Astrocyte (in vitro differentiated cells and primary cell): Measurements from ENCODE around the gene SEMA6D. TPM values are rescaled to one million over a fixed set of nuclear protein-coding genes. Genes with fewer than 3 reads are reported as not detected.

Experiments used
- DNase-seq: peaks from one replicate; pipeline ENCODE4 v3.0.0-alpha.2; 2010; ENCODE audit warnings: low read depth
- FAIRE-seq: peaks from 2 replicates; lab custom pipeline; 2011; peaks lifted over from hg19 to GRCh38; lab: Jason Lieb, UNC
- H2AFZ ChIP-seq: 2 replicates; pipeline ENCODE4 v1.6.0; 2012; ENCODE audit warnings: low read depth, low read length, inconsistent platforms
- H3K27ac ChIP-seq: 2 replicates; pipeline ENCODE4 v1.5.1; 2011; ENCODE audit warnings: low read depth, low read length, inconsistent platforms
- H3K27me3 ChIP-seq: 2 replicates; pipeline ENCODE4 v1.6.0; 2011; ENCODE audit warnings: low read length, inconsistent platforms; ENCODE audit not compliant: insufficient read depth
- H3K36me3 ChIP-seq: 2 replicates; pipeline ENCODE4 v1.5.1; 2011; ENCODE audit warnings: low read length, inconsistent platforms; ENCODE audit not compliant: insufficient read depth
- H3K4me1 ChIP-seq: 2 replicates; pipeline ENCODE4 v1.5.1; 2011; ENCODE audit warnings: low read length, inconsistent platforms; ENCODE audit not compliant: insufficient read depth
- H3K4me2 ChIP-seq: 2 replicates; pipeline ENCODE4 v1.6.0; 2012; ENCODE audit warnings: low read length, inconsistent platforms
- H3K4me3 ChIP-seq: 2 replicates; pipeline ENCODE4 v1.5.1; 2011; ENCODE audit warnings: low read depth, mild to moderate bottlenecking, low read length, inconsistent platforms; ENCODE audit not compliant: insufficient read depth
- H3K79me2 ChIP-seq: 2 replicates; pipeline ENCODE4 v1.6.0; 2012; ENCODE audit warnings: mild to moderate bottlenecking, low read length, inconsistent platforms; ENCODE audit not compliant: insufficient read depth
- H3K9ac ChIP-seq: 2 replicates; pipeline ENCODE4 v1.6.0; 2012; ENCODE audit warnings: mild to moderate bottlenecking, low read length, inconsistent platforms
- H3K9me3 ChIP-seq: 2 replicates; pipeline ENCODE4 v1.5.1; 2012; ENCODE audit warnings: low read depth, mild to moderate bottlenecking, low read length, inconsistent platforms; ENCODE audit not compliant: insufficient read depth
- H4K20me1 ChIP-seq: 2 replicates; pipeline ENCODE4 v1.6.0; 2012; ENCODE audit warnings: low read length, inconsistent platforms; ENCODE audit not compliant: insufficient read depth
- H3K27ac Mint-ChIP-seq: one replicate; pipeline ENCODE4 v1.8.0; 2021; ENCODE audit warnings: mild to moderate bottlenecking, mixed read lengths; ENCODE audit not compliant: unreplicated experiment
- H3K27me3 Mint-ChIP-seq: one replicate; pipeline ENCODE4 v1.8.0; 2021; ENCODE audit warnings: low read depth, mixed read lengths; ENCODE audit not compliant: unreplicated experiment
- H3K36me3 Mint-ChIP-seq: one replicate; pipeline ENCODE4 v1.8.0; 2021; ENCODE audit warnings: low read depth, mixed read lengths; ENCODE audit not compliant: unreplicated experiment
- H3K4me1 Mint-ChIP-seq: one replicate; pipeline ENCODE4 v1.8.0; 2021; ENCODE audit warnings: low read depth, mixed read lengths; ENCODE audit not compliant: unreplicated experiment
- H3K4me3 Mint-ChIP-seq: one replicate; pipeline ENCODE4 v1.8.0; 2021; ENCODE audit warnings: mild to moderate bottlenecking, moderate library complexity, mixed read lengths; ENCODE audit not compliant: unreplicated experiment
- H3K9me3 Mint-ChIP-seq: one replicate; pipeline ENCODE4 v1.8.0; 2021; ENCODE audit warnings: mild to moderate bottlenecking, mixed read lengths; ENCODE audit not compliant: unreplicated experiment
- EZH2 ChIP-seq: IDR thresholded peaks from 2 replicates; pipeline ENCODE4 v1.6.1; 2012; ENCODE audit warnings: mild to moderate bottlenecking, low read length, inconsistent platforms; ENCODE audit not compliant: insufficient read depth
- total RNA-seq: library from RNA; stranded (reverse); gene quantifications from 2 replicates; pipeline ENCODE4 v1.2.1, GENCODE V29; 2021
- TF ChIP-seq, protein P1 (sequence below): IDR thresholded peaks from 2 replicates; pipeline ENCODE4 v1.5.1; 2011; ENCODE audit warnings: low read depth, mild to moderate bottlenecking, inconsistent platforms, low read length, moderate library complexity; ENCODE audit not compliant: insufficient read depth

Gene SEMA6D
- total RNA-seq, 1 donor from 2014 or later = 1.5 TPM

DNA sequence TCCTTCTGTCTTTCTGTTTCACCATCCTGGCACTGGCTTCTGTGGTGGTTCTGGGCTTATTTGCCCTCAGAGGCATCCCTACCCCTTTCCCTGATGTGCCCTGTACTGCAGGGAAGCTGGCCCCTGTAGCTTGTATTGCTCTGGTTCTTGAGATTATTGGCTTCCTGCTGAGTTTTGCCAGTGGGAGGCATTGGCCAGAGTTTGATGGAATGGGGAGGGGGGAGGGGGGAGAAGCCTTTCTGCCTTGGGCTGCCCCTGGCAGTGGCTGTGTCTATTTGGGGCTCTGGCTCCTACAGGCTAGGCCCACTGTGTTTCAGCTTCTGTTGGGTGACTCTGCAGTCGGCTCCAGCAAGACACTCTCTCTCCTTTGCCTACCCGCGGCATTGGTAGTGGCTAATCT lies 41.6 kb upstream of the SEMA6D start:
- Mint-ChIP-seq H3K36me3 (no peaks in the 10 kb centered on the region), H3K4me1 (peaks cover 3% of the 10 kb centered on the region), H3K27ac (no peak overlapping the region), H3K27me3 (no peaks in the 10 kb centered on the region), H3K9me3 (no peaks in the 10 kb centered on the region), H3K4me3 (no peak overlapping the region)
- FAIRE-seq (no peak), DNase-seq (no peak)
- H3K9ac ChIP-seq = no peak overlapping the region
- H3K79me2 ChIP-seq = no peaks in the 10 kb centered on the region
- H2AFZ ChIP-seq = no peak overlapping the region
- H3K4me3 ChIP-seq = no peak overlapping the region
- H3K4me1 ChIP-seq = no peaks in the 10 kb centered on the region
- H4K20me1 ChIP-seq = no peaks in the 10 kb centered on the region
- no peaks in the 10 kb centered on the region for H3K27me3 ChIP-seq
- no peaks in the 10 kb centered on the region for H3K9me3 ChIP-seq
- no peak overlapping the region for H3K4me2 ChIP-seq
- no peak for TF ChIP-seq EZH2
- TF ChIP-seq, protein P1, sequence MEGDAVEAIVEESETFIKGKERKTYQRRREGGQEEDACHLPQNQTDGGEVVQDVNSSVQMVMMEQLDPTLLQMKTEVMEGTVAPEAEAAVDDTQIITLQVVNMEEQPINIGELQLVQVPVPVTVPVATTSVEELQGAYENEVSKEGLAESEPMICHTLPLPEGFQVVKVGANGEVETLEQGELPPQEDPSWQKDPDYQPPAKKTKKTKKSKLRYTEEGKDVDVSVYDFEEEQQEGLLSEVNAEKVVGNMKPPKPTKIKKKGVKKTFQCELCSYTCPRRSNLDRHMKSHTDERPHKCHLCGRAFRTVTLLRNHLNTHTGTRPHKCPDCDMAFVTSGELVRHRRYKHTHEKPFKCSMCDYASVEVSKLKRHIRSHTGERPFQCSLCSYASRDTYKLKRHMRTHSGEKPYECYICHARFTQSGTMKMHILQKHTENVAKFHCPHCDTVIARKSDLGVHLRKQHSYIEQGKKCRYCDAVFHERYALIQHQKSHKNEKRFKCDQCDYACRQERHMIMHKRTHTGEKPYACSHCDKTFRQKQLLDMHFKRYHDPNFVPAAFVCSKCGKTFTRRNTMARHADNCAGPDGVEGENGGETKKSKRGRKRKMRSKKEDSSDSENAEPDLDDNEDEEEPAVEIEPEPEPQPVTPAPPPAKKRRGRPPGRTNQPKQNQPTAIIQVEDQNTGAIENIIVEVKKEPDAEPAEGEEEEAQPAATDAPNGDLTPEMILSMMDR = no peak
- no peaks in the 10 kb centered on the region for H3K36me3 ChIP-seq
- H3K27ac ChIP-seq = no peak overlapping the region

DNA sequence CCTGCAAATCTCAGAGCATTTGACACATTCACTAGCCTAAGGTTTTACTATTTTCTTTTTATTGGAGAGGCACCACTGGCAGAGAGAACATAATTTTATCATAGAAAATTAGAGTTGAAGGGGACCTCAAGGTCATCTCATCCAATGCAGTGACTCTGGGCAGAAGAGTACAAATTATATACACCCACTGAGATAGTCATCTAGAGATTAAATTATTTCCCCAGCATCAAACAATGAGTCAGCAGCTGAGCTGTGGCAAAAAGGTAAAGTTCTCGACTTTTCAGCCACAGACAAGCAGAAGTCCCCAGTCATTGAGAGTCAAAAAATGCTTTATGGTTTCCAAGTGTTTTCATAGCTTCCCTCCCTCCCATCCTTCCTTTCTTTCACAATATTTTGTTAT lies 39.3 kb upstream of the SEMA6D start:
- Histone ChIP-seq H3K9me3 (no peaks in the 10 kb centered on the region), H3K36me3 (no peaks in the 10 kb centered on the region), H3K4me3 (no peak overlapping the region), H3K27me3 (no peaks in the 10 kb centered on the region), H4K20me1 (no peaks in the 10 kb centered on the region), H3K4me1 (no peaks in the 10 kb centered on the region), H3K4me2 (no peak overlapping the region), H3K27ac (no peak overlapping the region), H3K79me2 (no peaks in the 10 kb centered on the region), H3K9ac (no peak overlapping the region), H2AFZ (no peak overlapping the region)
- Mint-ChIP-seq H3K9me3 (no peaks in the 10 kb centered on the region), H3K4me1 (peaks cover 3% of the 10 kb centered on the region), H3K4me3 (no peak overlapping the region), H3K27me3 (no peaks in the 10 kb centered on the region), H3K27ac (no peak overlapping the region), H3K36me3 (no peaks in the 10 kb centered on the region)
- DNase-seq (no peak), FAIRE-seq (no peak)
- TF ChIP-seq, protein P1 = no peak
- no peak for TF ChIP-seq EZH2

DNA sequence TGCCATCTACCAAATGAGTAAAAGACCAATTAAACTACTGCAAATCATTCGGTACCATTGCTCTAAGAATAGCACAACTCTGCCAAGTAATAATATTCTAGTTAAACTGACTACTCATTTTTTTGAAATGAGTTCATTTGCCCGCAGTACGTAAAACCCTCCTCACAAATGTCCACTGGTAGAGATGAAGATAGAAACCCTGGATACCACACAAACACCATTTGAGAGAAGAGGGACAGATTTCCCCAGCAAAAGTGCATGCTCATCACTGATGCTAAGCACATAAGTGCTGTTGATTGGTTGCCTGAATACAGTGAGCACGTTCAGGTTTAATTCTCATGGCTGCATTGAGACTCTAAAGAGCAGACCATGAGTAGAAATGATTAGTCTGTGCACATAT lies 34.6 kb upstream of the SEMA6D start:
- no peak for FAIRE-seq
- Mint-ChIP-seq H3K27me3 (no peaks in the 10 kb centered on the region), H3K9me3 (no peaks in the 10 kb centered on the region), H3K36me3 (no peaks in the 10 kb centered on the region), H3K4me1 (no peaks in the 10 kb centered on the region), H3K4me3 (no peak overlapping the region), H3K27ac (no peak overlapping the region)
- Histone ChIP-seq H3K9me3 (no peaks in the 10 kb centered on the region), H3K36me3 (no peaks in the 10 kb centered on the region), H3K4me3 (no peak overlapping the region), H3K4me2 (no peak overlapping the region), H3K4me1 (no peaks in the 10 kb centered on the region), H3K27me3 (no peaks in the 10 kb centered on the region), H4K20me1 (no peaks in the 10 kb centered on the region), H3K79me2 (no peaks in the 10 kb centered on the region), H2AFZ (no peak overlapping the region), H3K9ac (no peak overlapping the region), H3K27ac (no peak overlapping the region)
- TF ChIP-seq, protein P1 = no peak
- DNase-seq = no peak
